Astrocyte of the spinal cord (primary cell): ENCODE results near the gene DGKG.

Experiments used
- DNase-seq: peaks from one replicate; pipeline ENCODE4 v3.0.0; 2011; ENCODE audit warnings: low read depth, low spot score
- H3K4me3 ChIP-seq: 2 replicates; pipeline ENCODE4 v1.5.1; 2011; ENCODE audit warnings: low read depth, mild to moderate bottlenecking, low read length, moderate library complexity
- in situ Hi-C: cut with HindIII; loops from 2 replicates; pipeline ENCODE4 v1.10.0; 2017; ENCODE audit warnings: low sequenced_read_pairs
- TF ChIP-seq, protein P1 (sequence below): IDR thresholded peaks from 2 replicates; pipeline ENCODE4 v1.5.1; 2012; ENCODE audit warnings: low read depth, mild to moderate bottlenecking, low read length, inconsistent platforms

The DGKG gene

DNA sequence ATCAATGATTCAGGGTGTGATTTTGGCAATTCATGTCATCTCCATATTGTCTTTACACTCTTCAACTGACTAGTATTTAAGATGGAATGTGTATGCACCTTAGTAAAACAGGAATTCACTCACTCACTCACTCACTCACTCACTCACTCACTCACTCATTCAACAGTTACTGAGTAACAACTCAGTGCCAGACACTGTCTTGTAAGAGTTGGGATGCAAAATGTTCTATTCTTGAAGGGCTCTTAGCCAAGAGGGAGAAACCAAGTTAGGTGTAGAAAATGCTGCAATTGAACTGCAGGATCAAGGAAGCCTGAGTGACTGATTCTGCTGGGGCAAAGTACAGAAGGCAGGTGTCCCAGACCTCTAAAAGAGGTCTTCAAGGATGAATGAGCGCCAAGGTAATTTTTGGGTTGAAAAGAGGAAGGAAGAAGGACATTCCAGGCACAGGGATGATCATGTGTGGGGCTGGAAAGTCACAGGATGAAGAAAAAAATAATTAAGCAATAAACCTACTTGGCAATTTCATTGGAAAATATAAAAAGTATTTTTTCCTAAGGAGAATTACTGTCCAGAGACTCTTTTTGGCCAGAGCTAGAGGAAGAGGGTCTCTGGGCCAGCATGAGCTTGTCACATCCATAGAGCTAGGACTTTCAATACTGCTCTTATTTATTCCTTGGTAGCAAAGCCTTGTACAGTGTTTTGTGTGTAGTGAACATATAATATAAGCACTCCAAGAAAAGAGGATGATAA is 194.2 kb downstream of the DGKG start:
- no peak for DNase-seq
- no peak overlapping the region for H3K4me3 ChIP-seq
- TF ChIP-seq, protein P1, sequence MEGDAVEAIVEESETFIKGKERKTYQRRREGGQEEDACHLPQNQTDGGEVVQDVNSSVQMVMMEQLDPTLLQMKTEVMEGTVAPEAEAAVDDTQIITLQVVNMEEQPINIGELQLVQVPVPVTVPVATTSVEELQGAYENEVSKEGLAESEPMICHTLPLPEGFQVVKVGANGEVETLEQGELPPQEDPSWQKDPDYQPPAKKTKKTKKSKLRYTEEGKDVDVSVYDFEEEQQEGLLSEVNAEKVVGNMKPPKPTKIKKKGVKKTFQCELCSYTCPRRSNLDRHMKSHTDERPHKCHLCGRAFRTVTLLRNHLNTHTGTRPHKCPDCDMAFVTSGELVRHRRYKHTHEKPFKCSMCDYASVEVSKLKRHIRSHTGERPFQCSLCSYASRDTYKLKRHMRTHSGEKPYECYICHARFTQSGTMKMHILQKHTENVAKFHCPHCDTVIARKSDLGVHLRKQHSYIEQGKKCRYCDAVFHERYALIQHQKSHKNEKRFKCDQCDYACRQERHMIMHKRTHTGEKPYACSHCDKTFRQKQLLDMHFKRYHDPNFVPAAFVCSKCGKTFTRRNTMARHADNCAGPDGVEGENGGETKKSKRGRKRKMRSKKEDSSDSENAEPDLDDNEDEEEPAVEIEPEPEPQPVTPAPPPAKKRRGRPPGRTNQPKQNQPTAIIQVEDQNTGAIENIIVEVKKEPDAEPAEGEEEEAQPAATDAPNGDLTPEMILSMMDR: no peak
- in situ Hi-C loops: no loop called here

DNA sequence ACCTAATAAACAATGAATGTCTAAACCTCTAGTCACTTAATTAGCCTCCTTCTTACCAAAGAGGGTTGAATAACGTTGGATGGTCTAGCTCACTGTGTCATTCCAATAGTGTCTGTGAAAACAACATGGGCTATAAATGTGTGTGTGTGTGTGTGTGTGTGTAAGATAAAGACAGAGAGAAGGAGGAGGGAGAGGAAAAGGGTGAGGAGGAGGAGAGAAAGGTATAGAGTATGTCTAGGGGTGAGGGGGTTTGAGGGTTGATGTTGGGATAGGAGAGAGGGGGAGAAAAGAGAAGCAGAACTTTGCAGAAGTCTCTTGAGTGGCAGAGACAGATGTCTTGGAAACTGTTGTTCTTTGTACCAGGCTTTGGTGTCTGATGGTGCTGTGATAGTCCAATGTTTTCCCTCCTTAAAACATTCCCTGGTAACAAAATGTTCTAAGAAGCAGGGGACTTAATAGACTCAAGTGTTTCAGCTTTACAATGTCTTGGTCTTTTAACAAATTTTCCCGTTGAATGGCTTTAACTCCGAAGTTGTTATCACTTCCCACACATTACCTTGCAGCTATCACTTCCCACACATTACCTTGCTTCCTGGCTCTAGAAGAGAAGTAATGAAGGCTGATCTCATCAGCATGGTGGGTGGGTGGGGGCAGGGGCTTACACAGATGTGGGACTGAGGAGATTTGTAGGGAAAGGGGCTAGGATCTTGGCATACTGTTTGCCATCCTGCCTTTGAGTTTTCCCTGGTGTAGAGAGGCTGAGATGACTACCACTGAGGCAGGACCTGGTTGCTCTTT is 195.3 kb downstream of the DGKG start:
- H3K4me3 ChIP-seq: no peak overlapping the region
- no peak for DNase-seq
- in situ Hi-C loops: no loop called here
- TF ChIP-seq, protein P1: no peak

DNA sequence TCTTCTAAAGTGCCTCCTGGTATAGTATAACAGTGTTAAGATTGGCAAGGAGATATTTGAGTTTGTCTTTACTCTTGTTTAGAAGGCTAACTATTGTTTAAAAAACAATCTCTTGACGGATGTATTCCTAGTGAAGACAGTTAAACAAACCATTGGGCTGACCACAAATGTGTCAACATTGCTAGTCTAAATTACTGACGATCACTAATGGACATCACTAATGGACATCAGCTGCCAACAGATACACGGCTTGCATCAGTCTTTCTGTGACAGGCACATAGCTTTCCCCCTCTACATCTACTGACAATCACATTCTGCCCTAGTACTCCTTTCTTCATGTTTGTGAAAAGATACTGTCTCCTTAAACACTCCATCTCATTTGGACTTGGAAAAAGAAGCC is 196.0 kb downstream of the DGKG start:
- DNase-seq: no peak
- no peak overlapping the region for H3K4me3 ChIP-seq
- in situ Hi-C loops: no loop called here
- TF ChIP-seq, protein P1: no peak

DNA sequence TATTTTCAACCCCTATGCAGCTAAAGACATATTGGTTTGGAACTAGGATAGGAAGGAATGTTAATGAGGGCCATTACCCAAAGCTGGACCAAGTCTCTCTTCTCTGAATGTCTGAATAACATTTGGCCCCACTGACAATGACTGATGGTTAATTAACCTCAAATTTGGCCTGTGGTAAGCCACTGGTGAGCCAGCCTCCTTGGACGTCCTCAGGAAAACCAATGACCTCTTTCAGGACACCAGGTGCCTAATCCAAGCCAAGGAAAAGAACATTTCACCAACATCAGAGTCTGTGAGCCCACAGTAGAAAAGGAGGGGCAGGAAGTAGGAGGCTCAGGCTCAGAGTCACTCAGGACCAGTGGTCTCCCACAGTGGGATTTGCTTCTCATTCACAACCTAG is 196.7 kb downstream of the DGKG start:
- TF ChIP-seq, protein P1: no peak
- DNase-seq: peak; percentile 13
- no peak overlapping the region for H3K4me3 ChIP-seq
- in situ Hi-C loops: no loop called here

DNA sequence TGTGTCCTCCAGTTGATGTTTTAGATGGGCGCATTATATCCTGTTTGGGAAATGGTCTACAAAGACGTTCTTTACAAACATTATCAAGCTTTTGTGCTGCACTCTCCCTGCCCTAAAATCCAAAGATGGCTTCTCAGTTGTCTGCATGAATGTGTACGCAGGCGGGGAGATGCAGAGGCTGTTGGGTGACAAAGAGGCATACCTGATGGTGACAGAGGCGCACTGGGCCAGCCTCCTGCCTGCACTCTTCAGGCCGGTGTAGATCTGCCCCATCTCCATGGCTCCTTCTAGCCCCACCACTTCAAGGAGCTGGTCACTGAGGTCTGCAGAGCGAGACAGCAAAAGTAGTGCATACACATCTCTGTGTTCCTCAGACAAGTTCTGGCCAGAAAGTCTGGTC is 197.3 kb downstream of the DGKG start:
- TF ChIP-seq, protein P1: no peak
- H3K4me3 ChIP-seq: no peak overlapping the region
- in situ Hi-C loops: no loop called here
- no peak for DNase-seq

DNA sequence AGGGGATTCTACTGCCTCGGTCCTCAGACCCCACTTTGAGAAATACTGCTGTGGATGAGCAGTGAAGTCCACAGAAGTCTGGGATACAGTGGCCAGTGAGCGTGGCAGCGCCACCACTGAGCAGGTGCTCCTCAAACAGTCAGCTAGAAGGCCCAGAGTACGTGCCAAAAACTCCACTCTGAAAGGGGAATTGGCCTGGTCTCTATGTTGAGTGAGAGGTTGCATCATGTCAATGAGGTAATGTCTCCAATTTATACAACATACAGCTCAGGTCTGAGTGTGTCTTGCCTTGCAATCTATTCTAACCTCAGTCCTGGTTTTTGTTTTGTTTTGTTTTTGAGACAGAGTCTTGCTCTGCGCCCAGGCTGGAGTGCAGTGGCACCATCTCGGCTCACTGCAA is 199.8 kb downstream of the DGKG start:
- DNase-seq: no peak
- no peak overlapping the region for H3K4me3 ChIP-seq
- TF ChIP-seq, protein P1: no peak
- in situ Hi-C loops: no loop called here
